Naive thymus-derived CD4-positive, alpha-beta T cell (primary cell): ENCODE results near the gene GPC6. TPM values are rescaled to one million over a fixed set of nuclear protein-coding genes. Genes with fewer than 3 reads are reported as not detected.

Experiments
- ATAC-seq: fragments of 150-1000 bp; cut with Tn5 transposase; 2 replicates; pipeline ENCODE4 v1.10.0; 2021; ENCODE audit warnings: mild to moderate bottlenecking, moderate library complexity
- CTCF ChIA-PET: fragments of 350-600 bp; sonication (Branson Sonifier 250); formaldehyde crosslinking; loops from one replicate; lab custom pipeline; 2021; ENCODE audit warnings: antibody characterized with exemption; lab: Charles Lee
- POLR2A ChIA-PET: fragments of 350-600 bp; sonication (Branson Sonifier 250); formaldehyde crosslinking; loops from one replicate; lab custom pipeline; 2021; ENCODE audit warnings: antibody characterized with exemption, inconsistent platforms; lab: Charles Lee
- DNase-seq, 9 donors: peaks; one replicate each; pipeline versions ENCODE4 v3.0.0 to v3.0.0-alpha.2; 2020 to 2022; ENCODE audit warnings: mixed read lengths in 1 of 9
- H3K27ac ChIP-seq: one replicate; pipeline ENCODE4 v1.7.0; 2013; ENCODE audit warnings: mild to moderate bottlenecking, low read depth, low read length, moderate library complexity
- H3K27me3 ChIP-seq, 2 donors: one replicate each; pipeline ENCODE4 v1.7.0; 2013; ENCODE audit warnings: low read length in 2 of 2, mild to moderate bottlenecking in 2 of 2, moderate library complexity in 2 of 2; ENCODE audit not compliant: control insufficient read depth in 2 of 2, insufficient read depth in 2 of 2
- H3K36me3 ChIP-seq, 3 experiments: 1 replicate in 2 of 3; 2 replicates in 1 of 3; pipeline ENCODE4 v1.7.0; 2013; ENCODE audit warnings: low read length in 3 of 3, mild to moderate bottlenecking in 3 of 3, moderate library complexity in 1 of 3; ENCODE audit not compliant: insufficient read depth in 3 of 3, control insufficient read depth in 2 of 3
- H3K4me1 ChIP-seq, 2 donors: one replicate each; pipeline ENCODE4 v1.7.0; 2013; ENCODE audit warnings: low read length in 2 of 2, mild to moderate bottlenecking in 2 of 2, moderate library complexity in 1 of 2; ENCODE audit not compliant: control insufficient read depth in 2 of 2, insufficient read depth in 2 of 2
- H3K4me3 ChIP-seq: 2 replicates; pipeline ENCODE4 v1.7.0; 2013; ENCODE audit warnings: mild to moderate bottlenecking, low read length
- H3K9me3 ChIP-seq, 3 experiments: 1 replicate in 2 of 3; 2 replicates in 1 of 3; pipeline ENCODE4 v1.7.0; 2013; ENCODE audit warnings: low read length in 3 of 3; ENCODE audit not compliant: control insufficient read depth in 2 of 3
- H3K27ac Mint-ChIP-seq, 9 donors: one replicate each; pipeline ENCODE4 v1.8.0; 2020 to 2022; ENCODE audit warnings: mixed read lengths in 9 of 9, mild to moderate bottlenecking in 8 of 9, moderate library complexity in 5 of 9, inconsistent platforms in 2 of 9
- H3K27me3 Mint-ChIP-seq, 5 donors: one replicate each; pipeline ENCODE4 v1.8.0; 2021 to 2022; ENCODE audit warnings: mixed read lengths in 5 of 5, mild to moderate bottlenecking in 1 of 5
- H3K36me3 Mint-ChIP-seq, 5 donors: one replicate each; pipeline ENCODE4 v1.8.0; 2020 to 2022; ENCODE audit warnings: mixed read lengths in 5 of 5, mild to moderate bottlenecking in 3 of 5, inconsistent platforms in 1 of 5
- H3K4me1 Mint-ChIP-seq, 7 donors: one replicate each; pipeline ENCODE4 v1.8.0; 2020 to 2022; ENCODE audit warnings: mixed read lengths in 7 of 7, mild to moderate bottlenecking in 3 of 7, inconsistent platforms in 1 of 7
- H3K4me3 Mint-ChIP-seq, 10 donors: one replicate each; pipeline ENCODE4 v1.8.0; 2020 to 2022; ENCODE audit warnings: mild to moderate bottlenecking in 10 of 10, mixed read lengths in 10 of 10, moderate library complexity in 6 of 10, inconsistent platforms in 2 of 10
- H3K9me3 Mint-ChIP-seq, 11 donors: one replicate each; pipeline ENCODE4 v1.8.0; 2020 to 2022; ENCODE audit warnings: mixed read lengths in 11 of 11, mild to moderate bottlenecking in 4 of 11, inconsistent platforms in 1 of 11, moderate library complexity in 1 of 11
- intact Hi-C, 2 donors: fragments of 100-400 bp; cut with micrococcal nuclease; formaldehyde crosslinking; loops; one replicate each; pipeline ENCODE4 v1.15.1; 2023
- polyA plus RNA-seq, 2 donors: library from polyadenylated mRNA; unstranded; fragments of 300-500 nt; fragmentation: Illumina TruSeq; gene quantifications; one replicate each; pipeline ENCODE4 v1.2.3, GENCODE V29; 2021
- total RNA-seq, 6 experiments: library from RNA in 5 of 6; stranded (reverse) in 5 of 6; gene quantifications; 1 replicate in 5 of 6; 2 replicates in 1 of 6; pipeline ENCODE4 v1.2.3 and lab custom pipeline; 2021 to 2026

GPC6 gene
- total and polyA plus RNA-seq, 7 experiments from 2014 or later, result not detected

DNA sequence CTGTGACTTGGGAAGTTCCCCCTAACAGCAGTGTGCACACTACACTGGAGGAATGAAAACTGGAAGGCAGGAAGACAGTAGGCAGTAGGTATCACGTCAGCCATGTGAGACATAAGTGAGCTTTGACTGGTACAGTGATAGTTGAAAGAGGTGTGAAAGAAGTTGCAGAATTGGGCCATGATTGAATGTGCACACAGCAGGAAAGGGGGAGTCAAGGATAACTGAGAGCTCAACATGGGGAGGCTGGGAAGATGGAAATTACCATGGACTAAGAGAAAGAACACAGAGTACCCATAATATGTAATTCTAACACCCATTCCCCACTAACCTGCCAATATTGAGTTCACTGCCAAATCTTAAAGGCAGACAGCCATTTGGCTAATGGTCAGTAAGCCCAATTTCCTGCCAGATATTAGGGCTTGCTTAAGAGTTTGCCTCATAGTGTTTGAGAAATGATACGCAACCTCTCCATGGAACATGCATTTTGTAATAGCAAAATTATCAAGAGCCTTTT, 931.2 kb downstream of the GPC6 start:
- Histone ChIP-seq H3K9me3 (no peaks in the 10 kb centered on the region), H3K4me3 (no peak overlapping the region), H3K27me3 (no peaks in the 10 kb centered on the region), H3K4me1 (no peaks in the 10 kb centered on the region), H3K36me3 (no peaks in the 10 kb centered on the region), H3K27ac (no peak overlapping the region)
- ATAC-seq (no peak), DNase-seq (no peak)
- Mint-ChIP-seq H3K27me3 (peaks cover 0 to 25% (median 5%) of the 10 kb centered on the region in 5 donors), H3K9me3 (peaks cover 0 to 6% (median 0%) of the 10 kb centered on the region in 11 donors), H3K4me1 (no peaks in the 10 kb centered on the region), H3K36me3 (no peaks in the 10 kb centered on the region), H3K4me3 (no peak overlapping the region), H3K27ac (no peak overlapping the region)
- ChIA-PET POLR2A (no interaction called here), CTCF (no interaction called here)
- intact Hi-C loops, result no loop called here

DNA sequence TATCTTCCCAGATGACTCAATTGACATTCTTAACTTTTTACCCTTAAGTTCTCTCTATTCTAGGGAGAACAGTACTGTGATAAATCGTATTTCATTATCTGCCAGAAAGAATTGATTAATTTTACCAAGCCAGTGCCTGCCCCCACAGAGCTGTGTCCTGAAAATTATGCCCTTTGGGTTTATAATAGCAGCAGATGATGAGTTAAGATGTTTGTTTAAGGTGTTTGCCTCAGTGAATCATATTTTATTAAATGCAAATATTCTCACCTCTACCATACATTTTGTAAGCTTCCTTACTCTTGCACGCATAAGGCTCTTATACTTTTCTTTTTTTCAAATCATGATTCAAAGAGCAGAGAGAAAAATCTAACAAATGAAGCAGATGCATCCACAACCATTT, 934.3 kb downstream of the GPC6 start:
- H3K9me3 ChIP-seq, result no peaks in the 10 kb centered on the region
- H3K27ac Mint-ChIP-seq, result no peak overlapping the region
- H3K27ac ChIP-seq, result no peak overlapping the region
- ChIA-PET CTCF (no interaction called here), POLR2A (no interaction called here)
- no peaks in the 10 kb centered on the region for H3K4me1 Mint-ChIP-seq
- no peak for ATAC-seq
- peaks cover 0 to 10% (median 2%) of the 10 kb centered on the region in 5 donors for H3K27me3 Mint-ChIP-seq
- H3K4me3 ChIP-seq, result no peak overlapping the region
- H3K4me1 ChIP-seq, result no peaks in the 10 kb centered on the region
- intact Hi-C loops, result no loop called here
- no peaks in the 10 kb centered on the region for H3K36me3 Mint-ChIP-seq
- H3K4me3 Mint-ChIP-seq, result no peak overlapping the region
- H3K9me3 Mint-ChIP-seq, result peaks cover 0 to 6% (median 0%) of the 10 kb centered on the region in 11 donors
- no peaks in the 10 kb centered on the region for H3K36me3 ChIP-seq
- H3K27me3 ChIP-seq, result no peaks in the 10 kb centered on the region
- no peak for DNase-seq

- Mint-ChIP-seq H3K9me3 (peaks cover 0 to 6% (median 0%) of the 10 kb centered on the region in 11 donors), H3K27ac (no peak overlapping the region), H3K4me1 (no peaks in the 10 kb centered on the region), H3K27me3 (peaks cover 0 to 11% (median 0%) of the 10 kb centered on the region in 5 donors), H3K4me3 (no peak overlapping the region), H3K36me3 (no peaks in the 10 kb centered on the region)
- Histone ChIP-seq H3K27ac (no peak overlapping the region), H3K4me1 (no peaks in the 10 kb centered on the region), H3K36me3 (no peaks in the 10 kb centered on the region), H3K4me3 (no peak overlapping the region), H3K9me3 (no peaks in the 10 kb centered on the region), H3K27me3 (no peaks in the 10 kb centered on the region)
- no peak for ATAC-seq
- no peak for DNase-seq
- ChIA-PET CTCF (no interaction called here), POLR2A (no interaction called here)
- intact Hi-C loops, result no loop called here
These were observed 935.7 kb downstream of the GPC6 start for GRCh38 chr13:94162289-94162688.

- ATAC-seq (no peak), DNase-seq (no peak)
- Mint-ChIP-seq H3K4me1 (no peaks in the 10 kb centered on the region), H3K27me3 (peaks cover 0 to 14% (median 0%) of the 10 kb centered on the region in 5 donors), H3K36me3 (no peaks in the 10 kb centered on the region), H3K4me3 (no peak overlapping the region), H3K9me3 (peaks cover 0 to 6% (median 0%) of the 10 kb centered on the region in 11 donors), H3K27ac (no peak overlapping the region)
- Histone ChIP-seq H3K4me1 (no peaks in the 10 kb centered on the region), H3K27ac (no peak overlapping the region), H3K27me3 (no peaks in the 10 kb centered on the region), H3K9me3 (no peaks in the 10 kb centered on the region), H3K36me3 (no peaks in the 10 kb centered on the region), H3K4me3 (no peak overlapping the region)
- ChIA-PET CTCF (no interaction called here), POLR2A (no interaction called here)
- intact Hi-C loops, result no loop called here
These were observed 936.9 kb downstream of the GPC6 start for GRCh38 chr13:94163535-94163934.

DNA sequence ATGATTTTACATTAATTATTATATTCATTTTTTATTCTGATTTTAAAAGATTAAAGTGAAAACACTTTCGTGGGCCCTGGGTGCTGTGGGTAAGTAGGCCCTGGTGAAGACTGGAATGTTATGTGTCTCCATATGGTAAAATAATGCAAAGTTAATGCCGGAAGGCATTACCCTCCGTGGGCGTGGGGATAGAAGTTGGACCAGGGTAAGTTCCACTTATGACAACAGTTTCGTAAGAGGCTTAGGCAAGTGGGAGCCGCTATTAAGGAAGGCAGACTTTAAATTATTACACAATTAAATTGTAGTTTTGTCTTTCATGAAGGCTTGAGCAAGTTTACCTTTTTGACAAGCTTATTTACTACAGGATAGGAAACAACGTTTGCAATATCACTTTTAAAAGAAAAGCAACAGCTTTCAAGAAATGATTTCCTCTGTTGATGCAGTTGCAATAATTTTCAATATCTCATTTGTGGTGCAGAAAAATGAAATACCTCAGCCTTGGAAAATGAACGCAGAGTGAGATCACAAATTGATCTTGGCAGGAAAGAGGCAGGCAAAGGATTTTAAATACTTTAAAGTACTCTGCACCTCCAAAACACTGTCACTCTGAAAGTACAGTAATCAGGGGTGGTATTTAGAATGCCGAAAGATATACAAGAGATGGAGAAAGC, 942.3 kb downstream of the GPC6 start:
- POLR2A ChIA-PET, result no interaction called here
- no peaks in the 10 kb centered on the region for H3K36me3 ChIP-seq
- Mint-ChIP-seq H3K27ac (no peak overlapping the region), H3K36me3 (no peaks in the 10 kb centered on the region), H3K4me1 (peaks cover 0 to 2% (median 0%) of the 10 kb centered on the region in 7 donors), H3K9me3 (peaks cover 0 to 1% (median 0%) of the 10 kb centered on the region in 11 donors), H3K27me3 (peaks cover 3 to 21% (median 8%) of the 10 kb centered on the region in 5 donors), H3K4me3 (no peak overlapping the region)
- DNase-seq (no peak), ATAC-seq (no peak)
- no peaks in the 10 kb centered on the region for H3K27me3 ChIP-seq
- H3K4me1 ChIP-seq, result no peaks in the 10 kb centered on the region
- no peaks in the 10 kb centered on the region for H3K9me3 ChIP-seq
- intact Hi-C loops, result no loop called here
- no peak overlapping the region for H3K27ac ChIP-seq
- CTCF ChIA-PET, result no interaction called here
- no peak overlapping the region for H3K4me3 ChIP-seq

- Histone ChIP-seq H3K27ac (no peak overlapping the region), H3K4me1 (no peaks in the 10 kb centered on the region), H3K27me3 (no peaks in the 10 kb centered on the region), H3K9me3 (no peaks in the 10 kb centered on the region), H3K36me3 (no peaks in the 10 kb centered on the region), H3K4me3 (no peak overlapping the region)
- Mint-ChIP-seq H3K4me3 (no peak overlapping the region), H3K27ac (no peak overlapping the region), H3K27me3 (peaks cover 3 to 24% (median 8%) of the 10 kb centered on the region in 5 donors), H3K9me3 (peaks cover 0 to 1% (median 0%) of the 10 kb centered on the region in 11 donors), H3K36me3 (no peaks in the 10 kb centered on the region), H3K4me1 (peaks cover 0 to 2% (median 0%) of the 10 kb centered on the region in 7 donors)
- ChIA-PET CTCF (no interaction called here), POLR2A (no interaction called here)
- intact Hi-C loops, result no loop called here
- DNase-seq, result no peak
- ATAC-seq, result no peak
These were observed 943.0 kb downstream of the GPC6 start for GRCh38 chr13:94169454-94170144.
